Smooth muscle cell (in vitro differentiated cells): Measurements from ENCODE around the gene INPP4B. TPM values are rescaled to one million over a fixed set of nuclear protein-coding genes. Genes with fewer than 3 reads are reported as not detected.

ENCODE experiments used
- DNase-seq: peaks from one replicate; lab custom pipeline; 2025; ENCODE audit not compliant: unreplicated experiment; lab: John Stamatoyannopoulos, UW
- H2AFZ ChIP-seq: fragments of 200-600 bp; sonication (generic); 2 replicates; pipeline ENCODE4 v1.6.0; 2016; ENCODE audit warnings: antibody characterized with exemption, low read depth, mild to moderate bottlenecking
- H3F3A ChIP-seq: fragments of 200-600 bp; sonication (generic); 2 replicates; pipeline ENCODE4 v1.6.0; 2017; ENCODE audit warnings: antibody characterized with exemption, low read depth
- H3K27ac ChIP-seq: fragments of 200-600 bp; sonication (generic); 2 replicates; pipeline ENCODE4 v1.5.1; 2016; ENCODE audit warnings: low read depth, mild to moderate bottlenecking
- H3K27me3 ChIP-seq: fragments of 200-600 bp; sonication (generic); 2 replicates; pipeline ENCODE4 v1.6.1; 2016; ENCODE audit warnings: low read depth, mild to moderate bottlenecking
- H3K36me3 ChIP-seq: fragments of 200-600 bp; sonication (generic); 2 replicates; pipeline ENCODE4 v1.5.1; 2016; ENCODE audit warnings: low read depth
- H3K4me1 ChIP-seq: fragments of 200-600 bp; sonication (generic); 2 replicates; pipeline ENCODE4 v1.5.1; 2016; ENCODE audit warnings: low read depth
- H3K4me2 ChIP-seq: fragments of 200-600 bp; sonication (generic); 2 replicates; pipeline ENCODE4 v1.6.0; 2016; ENCODE audit warnings: mild to moderate bottlenecking
- H3K4me3 ChIP-seq: fragments of 200-600 bp; sonication (generic); 2 replicates; pipeline ENCODE4 v1.5.1; 2016; ENCODE audit warnings: mild to moderate bottlenecking
- H3K79me2 ChIP-seq: fragments of 200-600 bp; sonication (generic); 2 replicates; pipeline ENCODE4 v1.6.0; 2016; ENCODE audit warnings: low read depth, mild to moderate bottlenecking
- H3K9ac ChIP-seq: fragments of 200-600 bp; sonication (generic); 2 replicates; pipeline ENCODE4 v1.6.0; 2016; ENCODE audit warnings: low read depth
- H3K9me3 ChIP-seq: fragments of 200-600 bp; sonication (generic); replicated peaks from 2 replicates; pipeline ENCODE4 v1.5.1; 2016; ENCODE audit warnings: low read depth
- H4K20me1 ChIP-seq: fragments of 200-600 bp; sonication (generic); 2 replicates; pipeline ENCODE4 v1.6.0; 2016; ENCODE audit warnings: low read depth
- CTCF ChIP-seq: fragments of 200-600 bp; sonication (generic); IDR thresholded peaks from 2 replicates; pipeline ENCODE4 v1.5.1; 2017; ENCODE audit warnings: borderline replicate concordance, mild to moderate bottlenecking, antibody characterized with exemption; ENCODE audit not compliant: insufficient read depth, poor library complexity, severe bottlenecking
- WGBS: methylation state at CpG from one replicate; pipeline ENCODE4 v1.1.7; 2016; ENCODE audit warnings: low lambda C conversion rate; 5-methylcytosine and 5-hydroxymethylcytosine counted together
- polyA plus RNA-seq: library from polyadenylated mRNA; unstranded; fragments of >200 nt; fragmentation: Nextera tagmentation; extraction: Ambion mirVana; gene quantifications from 2 replicates; pipeline ENCODE4 v1.2.1, GENCODE V29; 2016
- total RNA-seq: library from RNA; depleted of rRNA; stranded (reverse); fragments of >200 nt; gene quantifications from 2 replicates; pipeline ENCODE4 v1.2.3, GENCODE V29; 2014

The INPP4B gene
- total and polyA plus RNA-seq, 2 experiments from 2014 or later, result 2.0 to 10.9 TPM

GRCh38 chr4:142846729-142847596 lies 862 bp upstream of the INPP4B start:
- Histone ChIP-seq H3K27me3 (peaks cover 80% of the 10 kb centered on the region), H3K27ac (no peak overlapping the region), H3K9ac (no peak overlapping the region), H3F3A (no peaks in the 10 kb centered on the region), H3K79me2 (no peaks in the 10 kb centered on the region), H3K9me3 (no peaks in the 10 kb centered on the region), H3K4me3 (peak overlapping the region; percentile 59), H3K4me2 (peak overlapping the region; percentile 93), H3K4me1 (no peaks in the 10 kb centered on the region), H2AFZ (peak overlapping the region; percentile 75), H4K20me1 (no peaks in the 10 kb centered on the region), H3K36me3 (no peaks in the 10 kb centered on the region)
- TF ChIP-seq CTCF, result peak; percentile 31
- DNase-seq, result no peak
- 5% methylated on average over 49 of the region's 50 CpGs for WGBS

- no peaks in the 10 kb centered on the region for H3K4me1 ChIP-seq
- peak overlapping the region; percentile 75 for H2AFZ ChIP-seq
- peak overlapping the region; percentile 93 for H3K4me2 ChIP-seq
- 10% methylated on average over 38 of the region's 43 CpGs for WGBS
- no peak overlapping the region for H3K9ac ChIP-seq
- DNase-seq, result no peak
- no peaks in the 10 kb centered on the region for H3K36me3 ChIP-seq
- H3K4me3 ChIP-seq, result peak overlapping the region; percentile 59
- no peak overlapping the region for H3K27ac ChIP-seq
- H4K20me1 ChIP-seq, result no peaks in the 10 kb centered on the region
- no peaks in the 10 kb centered on the region for H3K9me3 ChIP-seq
- no peaks in the 10 kb centered on the region for H3K79me2 ChIP-seq
- no peak for TF ChIP-seq CTCF
- H3K27me3 ChIP-seq, result peaks cover 83% of the 10 kb centered on the region
- H3F3A ChIP-seq, result no peaks in the 10 kb centered on the region
Measured at GRCh38 chr4:142845293-142846107, 601 bp downstream of the INPP4B start.

- 77% methylated on average over 1 of the region's 1 CpG for WGBS
- Histone ChIP-seq H3K9ac (no peak overlapping the region), H3K4me3 (no peak overlapping the region), H4K20me1 (no peaks in the 10 kb centered on the region), H3K36me3 (no peaks in the 10 kb centered on the region), H3K27ac (no peak overlapping the region), H3K9me3 (no peaks in the 10 kb centered on the region), H2AFZ (no peak overlapping the region), H3K79me2 (no peaks in the 10 kb centered on the region), H3F3A (no peaks in the 10 kb centered on the region), H3K27me3 (peaks cover 76% of the 10 kb centered on the region), H3K4me2 (no peak overlapping the region), H3K4me1 (no peaks in the 10 kb centered on the region)
- no peak for DNase-seq
- no peak for TF ChIP-seq CTCF
Measured at GRCh38 chr4:142844782-142845181, 1.3 kb downstream of the INPP4B start.
